Measurements from ENCODE around the gene TXNL4B.

TXNL4B gene

GRCh38 chr16:72093448-72094265, at the start of gene TXNL4B, which contains the start of gene DHX38:
Gene TXNL4B, minus strand, starts transcription at chr16:72093620. Its CDS starts 2,871 bp downstream, at chr16:72090749.
Gene DHX38, plus strand, starts transcription at chr16:72093847. Its CDS starts 2,311 bp downstream, at chr16:72096158.
- peak; percentile 82 for DNase-seq

- DNase-seq = no peak
Measured at GRCh38 chr16:72142476-72142875, 49.1 kb upstream of the TXNL4B start.

GRCh38 chr16:72139908-72140307, 46.5 kb upstream of the TXNL4B start:
- no peak for DNase-seq

- DNase-seq = no peak
Measured at GRCh38 chr16:72138064-72138572, 44.7 kb upstream of the TXNL4B start.

GRCh38 chr16:72137380-72138063, 44.1 kb upstream of the TXNL4B start:
- DNase-seq = no peak

GRCh38 chr16:72134507-72134906, 41.1 kb upstream of the TXNL4B start:
- DNase-seq = no peak

GRCh38 chr16:72132726-72133125, 39.3 kb upstream of the TXNL4B start:
- DNase-seq = no peak

- no peak for DNase-seq
Measured at GRCh38 chr16:72131036-72131435, 37.6 kb upstream of the TXNL4B start.

GRCh38 chr16:72129976-72130656, 36.7 kb upstream of the TXNL4B start:
- no peak for DNase-seq

- DNase-seq = no peak
Measured at GRCh38 chr16:72128701-72129100, 35.3 kb upstream of the TXNL4B start.

GRCh38 chr16:72126429-72126765, 33.0 kb upstream of the TXNL4B start:
- DNase-seq = no peak

GRCh38 chr16:72125635-72126428, 32.4 kb upstream of the TXNL4B start:
- no peak for DNase-seq

- DNase-seq = peak; percentile 62
Measured at GRCh38 chr16:72124761-72125634, 31.6 kb upstream of the TXNL4B start.

GRCh38 chr16:72124148-72124547, 30.7 kb upstream of the TXNL4B start:
- DNase-seq = no peak

GRCh38 chr16:72123426-72123825, 30.0 kb upstream of the TXNL4B start:
- DNase-seq = no peak

- DNase-seq = no peak
Measured at GRCh38 chr16:72122916-72123315, 29.5 kb upstream of the TXNL4B start.

GRCh38 chr16:72122308-72122707, 28.9 kb upstream of the TXNL4B start:
- DNase-seq = no peak

- no peak for DNase-seq
Measured at GRCh38 chr16:72120026-72120425, 26.6 kb upstream of the TXNL4B start.

GRCh38 chr16:72113616-72113945, 20.2 kb upstream of the TXNL4B start:
- no peak for DNase-seq

- no peak for DNase-seq
Measured at GRCh38 chr16:72112906-72113615, 19.6 kb upstream of the TXNL4B start.

GRCh38 chr16:72112452-72112792, 19.0 kb upstream of the TXNL4B start:
- DNase-seq = no peak

Data from activated T-cell treated with anti-CD3 and anti-CD28 coated beads, Interleukin-2, amount 50 U/mL, for 1 hour (primary cell).